HG03103 (cell line): ENCODE measurements around the gene CHD3.
"Not testable (repeated sequence)": the region's sequence is repeated elsewhere in the genome, so short reads cannot be mapped to it uniquely, and the experiment has no call there.

Experiments used
- ATAC-seq: cut with Tn5 transposase; IDR thresholded peaks from one replicate; pipeline ENCODE4 v1.9.1; 2021; ENCODE audit warnings: low read depth; ENCODE audit not compliant: unreplicated experiment

CHD3 gene

GRCh38 chr17:7849751-7850504, 38.7 kb upstream of the CHD3 start:
- no peak for ATAC-seq

GRCh38 chr17:7850701-7851437, 37.7 kb upstream of the CHD3 start:
- no peak for ATAC-seq

GRCh38 chr17:7851438-7852261, 36.9 kb upstream of the CHD3 start:
- peak; percentile 68 for ATAC-seq

- no peak for ATAC-seq
Observed at GRCh38 chr17:7852262-7852670, 36.3 kb upstream of the CHD3 start.

GRCh38 chr17:7852919-7853690, 35.5 kb upstream of the CHD3 start:
- no peak for ATAC-seq

- no peak for ATAC-seq
Observed at GRCh38 chr17:7853691-7854038, 34.9 kb upstream of the CHD3 start.

GRCh38 chr17:7854078-7854777, 34.4 kb upstream of the CHD3 start:
- ATAC-seq = no peak

GRCh38 chr17:7854851-7855659, 33.5 kb upstream of the CHD3 start, which contains the start of gene TMEM88:
Gene TMEM88 (plus strand): TSS chr17:7855066. CDS start chr17:7855075, 9 bp downstream.
- ATAC-seq = no peak

- no peak for ATAC-seq
Observed at GRCh38 chr17:7855660-7856010, 33.0 kb upstream of the CHD3 start.

- ATAC-seq = no peak
Observed at GRCh38 chr17:7856011-7856810, 32.4 kb upstream of the CHD3 start.

- ATAC-seq = peak; percentile 68
Observed at GRCh38 chr17:7856811-7857712, 31.5 kb upstream of the CHD3 start, which contains the start of gene NAA38. Gene NAA38 (minus strand): TSS chr17:7857559. CDS start chr17:7857463, 96 bp downstream.

GRCh38 chr17:7857713-7858521, 30.7 kb upstream of the CHD3 start, which contains the start of gene CYB5D1:
Gene CYB5D1 (plus strand): TSS chr17:7858003. CDS start chr17:7858135, 132 bp downstream.
- ATAC-seq = peak; percentile 35

- ATAC-seq = no peak
Observed at GRCh38 chr17:7858522-7858810, 30.1 kb upstream of the CHD3 start.

- no peak for ATAC-seq
Observed at GRCh38 chr17:7859028-7859427, 29.6 kb upstream of the CHD3 start.

- no peak for ATAC-seq
Observed at GRCh38 chr17:7862692-7863437, 25.7 kb upstream of the CHD3 start.

GRCh38 chr17:7864384-7864783, 24.2 kb upstream of the CHD3 start:
- ATAC-seq = not testable (repeated sequence)
